NCI-H460 (cell line): ENCODE measurements around the gene FNBP1L. TPM values are rescaled to one million over a fixed set of nuclear protein-coding genes. Genes with fewer than 3 reads are reported as not detected.
"Not testable (repeated sequence)": the region's sequence is repeated elsewhere in the genome, so short reads cannot be mapped to it uniquely, and the experiment has no call there.

Experiments
- DNase-seq: peaks from one replicate; pipeline ENCODE4 v3.0.0-alpha.2; 2016; ENCODE audit warnings: low read depth; ENCODE audit errors: extremely low read depth
- total RNA-seq: library from RNA; depleted of rRNA; stranded (reverse); fragments of >200 nt; shearing (Covaris generic); gene quantifications from 2 replicates; pipeline ENCODE4 v1.2.3, GENCODE V29; 2014

The FNBP1L gene
- total RNA-seq, 1 experiment from 2014 or later: 24.4 TPM

- not testable (repeated sequence) for DNase-seq
These were observed 34.0 kb downstream of the FNBP1L start for GRCh38 chr1:93481899-93482298.

GRCh38 chr1:93483200-93483599 lies 35.3 kb downstream of the FNBP1L start:
- no peak for DNase-seq

GRCh38 chr1:93483606-93484005 lies 35.7 kb downstream of the FNBP1L start:
- no peak for DNase-seq

GRCh38 chr1:93488207-93488606 lies 40.3 kb downstream of the FNBP1L start:
- DNase-seq: no peak

- DNase-seq: no peak
These were observed 41.8 kb downstream of the FNBP1L start for GRCh38 chr1:93489756-93490155.

GRCh38 chr1:93490357-93490756 lies 42.4 kb downstream of the FNBP1L start:
- DNase-seq: no peak

GRCh38 chr1:93495911-93496310 lies 48.0 kb downstream of the FNBP1L start:
- DNase-seq: no peak

GRCh38 chr1:93496520-93496919 lies 48.6 kb downstream of the FNBP1L start:
- no peak for DNase-seq

- no peak for DNase-seq
These were observed 51.2 kb downstream of the FNBP1L start for GRCh38 chr1:93499075-93499474.

- no peak for DNase-seq
These were observed 51.6 kb downstream of the FNBP1L start for GRCh38 chr1:93499533-93499932.

- DNase-seq: no peak
These were observed 52.4 kb downstream of the FNBP1L start for GRCh38 chr1:93500275-93500674.

- no peak for DNase-seq
These were observed 53.5 kb downstream of the FNBP1L start for GRCh38 chr1:93501399-93501798.

GRCh38 chr1:93501829-93502369 lies 54.0 kb downstream of the FNBP1L start:
- DNase-seq: no peak

GRCh38 chr1:93502571-93502970 lies 54.7 kb downstream of the FNBP1L start:
- DNase-seq: no peak

- no peak for DNase-seq
These were observed 55.2 kb downstream of the FNBP1L start for GRCh38 chr1:93503163-93503562.

- DNase-seq: no peak
These were observed 55.9 kb downstream of the FNBP1L start for GRCh38 chr1:93503816-93504215.

GRCh38 chr1:93504247-93505033 lies 56.5 kb downstream of the FNBP1L start:
- no peak for DNase-seq

- no peak for DNase-seq
These were observed 58.2 kb downstream of the FNBP1L start for GRCh38 chr1:93506126-93506525.

GRCh38 chr1:93516164-93516563 lies 68.2 kb downstream of the FNBP1L start:
- no peak for DNase-seq

GRCh38 chr1:93518516-93518915 lies 70.6 kb downstream of the FNBP1L start:
- DNase-seq: no peak

- no peak for DNase-seq
These were observed 71.4 kb downstream of the FNBP1L start for GRCh38 chr1:93519199-93519829.

GRCh38 chr1:93521618-93522017 lies 73.7 kb downstream of the FNBP1L start:
- DNase-seq: no peak
